ENCODE results near the gene DUSP15.

Gene DUSP15

DNA sequence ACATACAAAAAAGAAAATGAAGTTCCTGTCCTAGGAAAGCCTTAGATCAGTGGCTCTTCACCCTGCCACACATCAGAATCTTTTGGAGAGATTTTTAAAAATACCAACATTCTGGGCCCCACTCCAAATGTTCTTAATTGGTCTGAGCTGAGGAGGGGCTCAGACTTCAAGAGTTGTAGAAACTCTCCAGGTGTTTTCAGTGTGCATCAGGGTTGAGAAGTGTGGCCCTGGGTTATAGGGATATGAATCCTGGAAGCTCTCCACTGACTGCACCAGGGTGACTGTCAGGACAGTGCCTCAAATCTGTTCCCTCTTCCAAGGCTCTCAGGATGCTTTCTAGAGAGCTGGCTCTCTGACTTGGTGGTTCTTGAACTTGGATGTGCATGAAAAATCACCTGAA lies 56.7 kb downstream of the DUSP15 start:
- H3K27ac ChIP-seq = no peak overlapping the region
- TF ChIP-seq, protein P1, sequence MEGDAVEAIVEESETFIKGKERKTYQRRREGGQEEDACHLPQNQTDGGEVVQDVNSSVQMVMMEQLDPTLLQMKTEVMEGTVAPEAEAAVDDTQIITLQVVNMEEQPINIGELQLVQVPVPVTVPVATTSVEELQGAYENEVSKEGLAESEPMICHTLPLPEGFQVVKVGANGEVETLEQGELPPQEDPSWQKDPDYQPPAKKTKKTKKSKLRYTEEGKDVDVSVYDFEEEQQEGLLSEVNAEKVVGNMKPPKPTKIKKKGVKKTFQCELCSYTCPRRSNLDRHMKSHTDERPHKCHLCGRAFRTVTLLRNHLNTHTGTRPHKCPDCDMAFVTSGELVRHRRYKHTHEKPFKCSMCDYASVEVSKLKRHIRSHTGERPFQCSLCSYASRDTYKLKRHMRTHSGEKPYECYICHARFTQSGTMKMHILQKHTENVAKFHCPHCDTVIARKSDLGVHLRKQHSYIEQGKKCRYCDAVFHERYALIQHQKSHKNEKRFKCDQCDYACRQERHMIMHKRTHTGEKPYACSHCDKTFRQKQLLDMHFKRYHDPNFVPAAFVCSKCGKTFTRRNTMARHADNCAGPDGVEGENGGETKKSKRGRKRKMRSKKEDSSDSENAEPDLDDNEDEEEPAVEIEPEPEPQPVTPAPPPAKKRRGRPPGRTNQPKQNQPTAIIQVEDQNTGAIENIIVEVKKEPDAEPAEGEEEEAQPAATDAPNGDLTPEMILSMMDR (conservative IDR thresholded peaks at IDR 0.05) = no peak
- no peak for TF ChIP-seq ZFX (IDR thresholded peaks at IDR 0.05)

- no peak overlapping the region for H3K27ac ChIP-seq
- TF ChIP-seq ZFX (IDR thresholded peaks at IDR 0.05) = no peak
Observed at GRCh38 chr20:31811796-31812728, 58.3 kb downstream of the DUSP15 start.

- TF ChIP-seq ZFX (IDR thresholded peaks at IDR 0.05) = no peak
- TF ChIP-seq, protein P1 (conservative IDR thresholded peaks at IDR 0.05) = no peak
- H3K27ac ChIP-seq = no peak overlapping the region
Observed at GRCh38 chr20:31811198-31811597, 59.1 kb downstream of the DUSP15 start.

Data from C4-2B (cell line).